Stimulated activated naive CD4-positive, alpha-beta T cell treated with Interleukin-2 at 50 U/mL for 16 hours (primary cell): Measurements from ENCODE around the gene NCOA3.
"Not testable (repeated sequence)": the region's sequence is repeated elsewhere in the genome, so short reads cannot be mapped to it uniquely, and the experiment has no call there.

ENCODE experiments used
- DNase-seq: peaks from one replicate; lab custom pipeline; 2025; lab: John Stamatoyannopoulos, UW

The NCOA3 gene

GRCh38 chr20:47501116-47501481 lies 588 bp upstream of the NCOA3 start:
- DNase-seq: no peak

- DNase-seq: peak; percentile 22
Observed at GRCh38 chr20:47502271-47503239, 868 bp downstream of the NCOA3 start.

GRCh38 chr20:47503685-47504084 lies 2.0 kb downstream of the NCOA3 start:
- DNase-seq: no peak

GRCh38 chr20:47506335-47506734 lies 4.6 kb downstream of the NCOA3 start:
- no peak for DNase-seq

GRCh38 chr20:47506850-47507249 lies 5.2 kb downstream of the NCOA3 start:
- DNase-seq: no peak

- DNase-seq: not testable (repeated sequence)
Observed at GRCh38 chr20:47507275-47507981, 5.7 kb downstream of the NCOA3 start.

DNA sequence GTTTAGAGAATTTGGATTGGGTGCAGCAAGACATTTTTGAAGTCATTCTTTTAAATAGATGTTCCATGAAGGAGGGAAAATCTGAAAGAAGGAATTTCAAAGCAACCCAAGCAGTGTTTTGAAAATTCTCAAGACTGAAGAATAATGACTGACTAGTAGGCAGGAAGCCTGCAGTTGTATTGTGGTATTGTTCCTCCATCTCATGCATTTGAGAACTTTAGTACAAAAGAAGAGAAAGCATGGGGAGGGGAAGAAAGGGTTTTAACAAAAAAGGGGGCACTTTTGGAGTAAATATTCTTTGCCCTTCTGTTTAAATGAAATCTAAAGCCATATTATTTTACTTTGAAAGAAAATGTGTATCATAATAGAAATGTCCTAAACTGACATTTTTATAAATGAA lies 6.6 kb downstream of the NCOA3 start:
- no peak for DNase-seq

- no peak for DNase-seq
Observed at GRCh38 chr20:47509104-47509661, 7.5 kb downstream of the NCOA3 start.

DNA sequence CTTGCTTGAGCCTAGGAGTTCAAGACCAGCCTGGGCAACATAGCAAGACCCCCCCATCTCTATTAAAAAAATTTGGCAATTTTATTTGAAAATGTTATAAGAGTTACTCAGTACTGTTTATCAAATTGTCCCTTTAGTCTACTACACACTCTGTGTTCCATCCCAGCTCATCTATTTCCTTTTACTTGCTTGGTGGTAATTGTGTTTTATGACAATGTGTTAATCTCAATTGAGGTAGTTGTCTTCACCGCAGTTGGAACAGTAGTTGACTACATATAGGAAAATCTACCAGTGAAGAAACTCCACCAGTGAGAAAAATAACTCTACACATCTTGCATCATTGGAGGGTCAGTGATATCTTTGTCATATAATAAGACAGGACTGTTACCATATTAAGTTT lies 8.0 kb downstream of the NCOA3 start:
- DNase-seq: no peak

- DNase-seq: no peak
Observed at GRCh38 chr20:47515843-47516242, 14.2 kb downstream of the NCOA3 start.

GRCh38 chr20:47521059-47521808 lies 19.5 kb downstream of the NCOA3 start:
- no peak for DNase-seq

DNA sequence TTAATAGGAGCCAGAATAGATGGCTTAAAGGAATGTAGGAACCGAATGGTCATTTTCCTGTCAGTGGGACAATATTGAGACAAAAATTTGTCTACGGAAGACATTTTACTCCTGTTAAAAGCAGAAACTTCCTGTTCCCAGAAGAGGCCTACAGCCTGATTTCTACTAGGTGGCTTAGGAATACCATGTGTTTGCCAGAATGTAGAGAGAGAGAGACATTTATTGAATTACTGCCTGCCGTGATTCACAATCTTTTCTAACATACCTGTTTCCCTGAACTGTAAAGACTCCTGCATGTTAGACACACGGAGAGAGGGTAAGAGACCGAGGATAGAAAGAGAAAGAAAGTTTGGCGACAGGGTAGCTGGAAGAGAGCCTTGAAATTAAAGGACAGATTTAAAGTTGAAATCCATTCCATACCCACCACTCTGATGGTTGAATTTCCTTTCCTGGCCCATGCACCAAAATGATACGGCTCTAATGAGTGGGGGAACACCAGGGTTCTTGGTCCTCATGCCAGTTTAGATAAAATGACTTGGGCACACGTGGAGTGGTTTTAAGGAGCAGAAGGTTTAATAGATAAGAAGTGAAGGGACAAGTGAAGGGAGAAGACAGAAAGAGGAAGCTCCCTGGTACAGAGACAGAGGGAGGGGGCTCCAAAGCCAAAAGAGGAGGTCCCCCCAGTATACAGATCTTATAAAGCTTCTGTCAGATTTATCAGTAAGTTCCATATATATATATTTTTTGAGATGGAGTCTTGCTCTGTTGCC lies 22.5 kb downstream of the NCOA3 start:
- DNase-seq: no peak

DNA sequence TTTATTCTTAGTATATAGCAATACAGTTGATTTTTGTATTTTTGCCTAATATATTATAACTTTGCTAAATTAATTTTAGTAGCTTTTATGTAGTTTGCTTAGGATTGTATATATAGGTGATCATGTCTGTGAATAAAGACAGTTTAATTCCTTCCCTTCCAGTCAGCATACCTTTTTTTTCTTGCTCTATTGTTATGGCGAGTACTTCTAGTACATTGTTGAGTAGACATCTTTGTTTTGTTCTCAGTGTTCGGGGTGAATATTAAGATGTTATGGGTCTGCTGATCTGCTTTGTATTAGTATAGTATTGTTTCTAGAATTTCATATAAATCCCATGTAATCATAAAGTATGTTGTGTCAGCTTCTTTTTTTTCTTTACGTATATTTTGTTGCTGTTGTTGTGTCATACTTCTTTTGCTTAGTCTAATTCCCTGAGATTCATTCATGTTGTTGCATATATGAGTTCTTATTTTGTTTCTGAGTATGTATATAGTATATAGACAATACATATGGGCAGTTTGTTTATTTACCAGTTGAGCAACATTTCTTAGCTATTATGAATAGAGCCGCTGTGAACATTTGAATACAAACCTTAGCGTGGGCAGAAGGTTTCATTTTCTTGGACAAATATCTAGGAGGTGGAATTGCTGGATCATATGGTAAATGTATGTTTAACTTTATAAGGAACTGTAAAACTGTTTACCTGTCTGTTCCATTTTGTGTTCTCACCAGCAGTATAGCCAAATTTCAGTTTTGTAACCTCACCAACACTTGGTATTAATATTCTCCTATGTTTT lies 25.5 kb downstream of the NCOA3 start:
- no peak for DNase-seq

DNA sequence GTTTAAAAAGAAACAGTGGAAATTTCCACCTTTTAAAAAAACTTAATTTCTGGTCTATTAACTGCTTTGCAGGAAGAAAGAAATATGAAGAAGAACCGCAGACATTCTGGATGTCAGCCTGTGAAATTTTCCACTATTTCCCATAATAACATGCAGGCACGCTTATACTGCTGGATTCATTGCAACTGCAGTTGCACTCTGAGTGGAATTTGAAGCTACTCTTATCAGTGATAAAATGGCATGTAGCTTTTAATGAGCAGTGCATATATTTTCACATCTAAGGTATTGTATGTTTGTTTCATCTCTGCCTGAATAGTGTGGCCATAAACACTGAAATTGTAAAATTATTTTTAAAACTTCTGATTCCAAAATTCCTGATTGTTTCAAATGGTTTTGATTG lies 28.2 kb downstream of the NCOA3 start:
- DNase-seq: no peak

DNA sequence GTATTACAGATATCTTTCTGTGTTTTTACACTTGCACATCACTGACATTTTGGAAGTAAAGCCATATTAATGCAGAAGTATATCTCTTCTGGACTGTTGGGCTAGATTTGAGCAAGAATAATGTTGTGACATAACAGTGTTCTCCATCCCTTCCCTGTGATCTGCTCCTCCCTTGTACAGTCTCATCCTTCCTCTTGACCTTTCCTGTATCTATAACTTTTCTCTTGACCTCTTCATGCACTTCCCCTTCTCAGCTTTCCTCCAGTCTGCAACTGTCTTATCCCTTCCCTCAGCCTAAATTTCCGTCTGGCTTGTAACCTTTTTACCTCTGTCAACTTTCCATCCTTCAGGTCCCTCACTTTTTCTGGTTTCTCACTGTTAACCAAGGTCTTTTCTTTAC lies 29.8 kb downstream of the NCOA3 start:
- no peak for DNase-seq

- no peak for DNase-seq
Observed at GRCh38 chr20:47532002-47532401, 30.3 kb downstream of the NCOA3 start.

DNA sequence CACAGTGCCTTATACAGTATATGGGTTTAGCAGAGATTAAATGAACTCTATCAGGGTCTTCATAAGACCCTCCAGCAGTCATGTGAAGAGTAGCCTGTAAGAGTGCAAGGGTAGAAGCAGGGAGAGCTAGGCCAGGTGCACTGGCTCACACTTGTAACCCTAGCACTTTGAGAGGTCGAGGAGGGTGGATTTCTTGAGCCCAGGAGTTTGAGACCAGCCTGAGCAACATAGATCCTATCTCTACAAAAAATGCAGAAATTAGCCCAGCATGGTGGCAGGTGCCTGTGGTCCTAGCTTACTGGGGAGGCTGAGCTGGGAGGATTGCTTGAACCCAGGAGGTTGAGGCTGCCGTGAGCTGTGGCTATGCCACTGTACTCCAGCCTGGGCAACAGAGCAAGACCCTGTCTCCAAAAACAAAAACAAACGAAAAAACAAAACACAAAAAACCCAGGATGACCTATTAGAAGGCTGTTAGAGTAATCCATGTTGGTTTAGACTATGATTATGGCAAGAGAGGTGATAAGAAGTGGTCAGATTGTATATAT lies 31.9 kb downstream of the NCOA3 start:
- DNase-seq: no peak

DNA sequence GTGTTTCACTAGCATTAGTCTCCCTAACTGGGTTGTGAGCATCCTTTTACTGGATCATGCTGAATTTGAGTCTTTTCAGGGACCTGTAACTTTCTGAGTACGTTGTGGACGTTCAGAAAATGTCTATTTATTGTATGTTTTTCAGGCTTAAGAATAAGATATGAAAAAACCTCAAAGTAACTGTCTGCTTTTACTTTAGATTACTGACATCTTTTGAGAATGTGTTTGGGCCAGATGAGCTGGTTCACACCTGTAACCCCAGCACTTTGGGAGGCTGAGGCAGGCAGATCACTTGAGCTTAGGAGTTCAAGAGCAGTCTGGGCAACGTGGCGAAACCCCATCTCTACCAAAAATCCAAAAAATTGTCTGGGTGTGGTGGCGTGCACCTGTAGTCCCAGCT lies 32.7 kb downstream of the NCOA3 start:
- DNase-seq: no peak

GRCh38 chr20:47535088-47535487 lies 33.4 kb downstream of the NCOA3 start:
- no peak for DNase-seq

- DNase-seq: no peak
Observed at GRCh38 chr20:47535994-47536393, 34.3 kb downstream of the NCOA3 start.
